Colonic mucosa (tissue), 4 donors: Measurements from ENCODE around the gene EPGN. TPM values are rescaled to one million over a fixed set of nuclear protein-coding genes. Genes with fewer than 3 reads are reported as not detected.

Experiments
- DNase-seq: peaks from one replicate; pipeline ENCODE4 v3.0.0-alpha.2; 2020
- H3K27ac ChIP-seq: fragments of 200-600 bp; one replicate; pipeline ENCODE4 v1.8.0; 2021
- H3K27me3 ChIP-seq: fragments of 200-600 bp; one replicate; pipeline ENCODE4 v1.8.0; 2021
- H3K36me3 ChIP-seq: fragments of 200-600 bp; one replicate; pipeline ENCODE4 v1.8.0; 2021
- H3K4me1 ChIP-seq: fragments of 200-600 bp; one replicate; pipeline ENCODE4 v1.8.0; 2021; ENCODE audit warnings: mild to moderate bottlenecking
- H3K4me3 ChIP-seq: fragments of 200-600 bp; one replicate; pipeline ENCODE4 v1.8.0; 2021
- H3K9ac ChIP-seq, 2 donors: one replicate each; pipeline ENCODE4 v1.7.0; 2013; ENCODE audit warnings: control low read depth in 2 of 2, low read depth in 2 of 2, low read length in 2 of 2
- H3K9me3 ChIP-seq: fragments of 200-600 bp; one replicate; pipeline ENCODE4 v1.8.0; 2021
- intact Hi-C: fragments of 100-400 bp; cut with DNase I; formaldehyde crosslinking; loops from one replicate; pipeline ENCODE4 v1.14.1; 2022
- total RNA-seq, 2 donors: library from RNA; stranded (reverse); fragmentation: NEBNext Ultra II Directional in 1 of 2; extraction: Animal tissue kit (Norgen Biotek cat#: 25700) in 1 of 2; gene quantifications; one replicate each; pipeline ENCODE4 v1.2.1, GENCODE V29; 2021
- TF ChIP-seq, protein P1 (sequence below): fragments of 200-600 bp; IDR thresholded peaks from one replicate; pipeline ENCODE4 v1.8.0; 2022; ENCODE audit warnings: antibody characterized with exemption, mild to moderate bottlenecking
- donor health status: healthy.
- donor health status: DM: no; HTN: no; CAD: no.
- donor health status: DM: no; HTN: no; CAD: no.

EPGN gene
- not detected for total RNA-seq

DNA sequence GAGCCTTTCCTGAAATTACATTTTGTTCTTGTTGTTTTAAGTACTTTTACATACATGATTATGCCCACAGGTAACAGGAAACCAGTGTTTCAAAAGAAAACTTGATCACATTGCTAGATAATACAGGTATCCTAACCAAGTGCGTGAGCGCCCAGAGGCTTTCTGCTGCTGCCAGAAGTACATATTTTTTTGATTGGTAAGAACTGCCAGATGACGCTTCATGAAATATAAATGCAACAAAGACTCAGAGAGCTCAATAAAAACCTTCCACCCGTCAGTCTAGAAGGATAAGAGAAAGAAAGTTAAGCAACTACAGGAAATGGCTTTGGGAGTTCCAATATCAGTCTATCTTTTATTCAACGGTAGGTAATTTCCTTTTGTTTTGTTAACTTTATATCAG lies at the start of gene EPGN:
Gene EPGN, plus strand, starts transcription at position 256 of the 400 bp plus-strand sequence. Its CDS starts 64 bp downstream, at position 320.
- intact Hi-C loops, result no loop called here
- H3K4me1 ChIP-seq, result no peaks in the 10 kb centered on the region
- H3K27me3 ChIP-seq, result no peaks in the 10 kb centered on the region
- H3K9ac ChIP-seq, result no peak within 1 kb of the TSS
- H3K27ac ChIP-seq, result no peak within 1 kb of the TSS
- H3K36me3 ChIP-seq, result no peaks in the 10 kb centered on the region
- H3K4me3 ChIP-seq, result no peak within 1 kb of the TSS
- H3K9me3 ChIP-seq, result no peaks in the 10 kb centered on the region
- no peak for DNase-seq
- TF ChIP-seq, protein P1, sequence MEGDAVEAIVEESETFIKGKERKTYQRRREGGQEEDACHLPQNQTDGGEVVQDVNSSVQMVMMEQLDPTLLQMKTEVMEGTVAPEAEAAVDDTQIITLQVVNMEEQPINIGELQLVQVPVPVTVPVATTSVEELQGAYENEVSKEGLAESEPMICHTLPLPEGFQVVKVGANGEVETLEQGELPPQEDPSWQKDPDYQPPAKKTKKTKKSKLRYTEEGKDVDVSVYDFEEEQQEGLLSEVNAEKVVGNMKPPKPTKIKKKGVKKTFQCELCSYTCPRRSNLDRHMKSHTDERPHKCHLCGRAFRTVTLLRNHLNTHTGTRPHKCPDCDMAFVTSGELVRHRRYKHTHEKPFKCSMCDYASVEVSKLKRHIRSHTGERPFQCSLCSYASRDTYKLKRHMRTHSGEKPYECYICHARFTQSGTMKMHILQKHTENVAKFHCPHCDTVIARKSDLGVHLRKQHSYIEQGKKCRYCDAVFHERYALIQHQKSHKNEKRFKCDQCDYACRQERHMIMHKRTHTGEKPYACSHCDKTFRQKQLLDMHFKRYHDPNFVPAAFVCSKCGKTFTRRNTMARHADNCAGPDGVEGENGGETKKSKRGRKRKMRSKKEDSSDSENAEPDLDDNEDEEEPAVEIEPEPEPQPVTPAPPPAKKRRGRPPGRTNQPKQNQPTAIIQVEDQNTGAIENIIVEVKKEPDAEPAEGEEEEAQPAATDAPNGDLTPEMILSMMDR, result no peak

DNA sequence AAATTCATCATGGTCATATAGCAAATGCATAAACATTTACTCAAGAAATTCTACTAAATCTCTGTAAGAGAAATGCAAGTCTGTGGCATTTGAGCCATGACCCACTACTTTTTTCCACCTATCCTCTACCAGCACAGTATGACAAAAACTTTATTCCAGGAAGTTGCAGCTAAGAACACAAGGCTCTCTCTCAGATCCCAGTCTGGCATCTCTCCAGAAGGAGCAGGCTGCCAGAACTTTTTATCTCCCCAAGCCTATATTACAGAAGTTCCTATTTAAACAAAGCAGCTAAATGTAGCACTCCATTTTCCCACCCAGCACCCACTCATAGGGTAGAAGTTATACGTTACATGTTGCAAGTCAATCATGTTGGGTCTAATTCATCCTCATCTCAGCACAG lies 49.3 kb upstream of the EPGN start:
- H3K36me3 ChIP-seq, result no peaks in the 10 kb centered on the region
- no peaks in the 10 kb centered on the region for H3K4me1 ChIP-seq
- no peaks in the 10 kb centered on the region for H3K27me3 ChIP-seq
- intact Hi-C loops, result no loop called here
- H3K4me3 ChIP-seq, result no peak overlapping the region
- H3K9me3 ChIP-seq, result no peaks in the 10 kb centered on the region
- peak; percentile 53 for DNase-seq
- TF ChIP-seq, protein P1, result no peak
- H3K27ac ChIP-seq, result no peak overlapping the region
- no peak overlapping the region for H3K9ac ChIP-seq

- Histone ChIP-seq H3K27me3 (no peaks in the 10 kb centered on the region), H3K27ac (no peak overlapping the region), H3K9ac (no peak overlapping the region), H3K9me3 (no peaks in the 10 kb centered on the region), H3K36me3 (no peaks in the 10 kb centered on the region), H3K4me1 (no peaks in the 10 kb centered on the region), H3K4me3 (no peak overlapping the region)
- DNase-seq, result no peak
- TF ChIP-seq, protein P1, result no peak
- intact Hi-C loops, result no loop called here
Observed at GRCh38 chr4:74260036-74260435, 48.2 kb upstream of the EPGN start.

- intact Hi-C loops, result no loop called here
- no peaks in the 10 kb centered on the region for H3K4me1 ChIP-seq
- TF ChIP-seq, protein P1, result no peak
- H3K27ac ChIP-seq, result no peak overlapping the region
- H3K9ac ChIP-seq, result no peak overlapping the region
- no peak for DNase-seq
- H3K27me3 ChIP-seq, result no peaks in the 10 kb centered on the region
- no peak overlapping the region for H3K4me3 ChIP-seq
- no peaks in the 10 kb centered on the region for H3K9me3 ChIP-seq
- no peaks in the 10 kb centered on the region for H3K36me3 ChIP-seq
Observed at GRCh38 chr4:74262522-74262921, 45.7 kb upstream of the EPGN start.

- Histone ChIP-seq H3K9ac (no peak overlapping the region), H3K4me3 (no peak overlapping the region), H3K27me3 (no peaks in the 10 kb centered on the region), H3K27ac (no peak overlapping the region), H3K36me3 (no peaks in the 10 kb centered on the region), H3K4me1 (no peaks in the 10 kb centered on the region), H3K9me3 (no peaks in the 10 kb centered on the region)
- TF ChIP-seq, protein P1, result no peak
- DNase-seq, result no peak
- intact Hi-C loops, result no loop called here
Observed at GRCh38 chr4:74263551-74263950, 44.7 kb upstream of the EPGN start.

DNA sequence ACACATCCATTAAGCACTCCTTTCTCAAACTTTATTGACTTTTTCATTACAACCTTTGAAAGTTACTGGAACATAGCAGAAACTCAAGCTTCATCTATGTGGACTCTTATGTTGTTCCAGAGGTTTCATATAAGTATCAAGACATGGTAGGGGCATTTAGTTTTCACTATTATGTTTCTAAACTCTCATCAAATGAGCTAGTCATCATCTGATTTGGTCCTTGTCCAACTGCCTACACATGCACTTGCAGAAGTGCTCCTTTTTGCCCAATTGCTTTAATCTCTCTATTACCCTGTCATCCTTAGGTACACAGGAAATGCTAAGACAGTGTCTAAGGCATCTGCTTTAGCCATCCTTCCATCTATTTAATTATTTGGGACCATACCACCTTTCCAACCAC lies 42.2 kb upstream of the EPGN start:
- H3K4me1 ChIP-seq, result no peaks in the 10 kb centered on the region
- intact Hi-C loops, result no loop called here

More for the DNA sequence above, 42.2 kb upstream of the EPGN start:
- H3K4me3 ChIP-seq, result no peak overlapping the region
- H3K27me3 ChIP-seq, result no peaks in the 10 kb centered on the region
- no peaks in the 10 kb centered on the region for H3K36me3 ChIP-seq
- TF ChIP-seq, protein P1, result no peak
- no peak overlapping the region for H3K9ac ChIP-seq
- no peaks in the 10 kb centered on the region for H3K9me3 ChIP-seq
- DNase-seq, result no peak
- no peak overlapping the region for H3K27ac ChIP-seq
